Kidney (tissue), 14 donors: ENCODE results near the gene PPM1G. TPM values are rescaled to one million over a fixed set of nuclear protein-coding genes. Genes with fewer than 3 reads are reported as not detected.

Source experiments
- DNase-seq, 5 donors: peaks; one replicate each; pipeline ENCODE4 v3.0.0-alpha.2; 2013 to 2020
- FAIRE-seq: peaks from 2 replicates; lab custom pipeline; 2012; peaks lifted over from hg19 to GRCh38; lab: Jason Lieb, UNC
- H3K27ac ChIP-seq, 2 donors: one replicate each; pipeline ENCODE4 v1.7.0; 2013; ENCODE audit warnings: low read depth in 2 of 2, low read length in 2 of 2, inconsistent platforms in 1 of 2
- H3K27me3 ChIP-seq: one replicate; pipeline ENCODE4 v1.7.1; 2013; ENCODE audit warnings: low read length, inconsistent platforms; ENCODE audit not compliant: control insufficient read depth, insufficient read depth
- H3K36me3 ChIP-seq, 3 donors: one replicate each; pipeline versions ENCODE4 v1.7.0 to v1.7.1; 2013; ENCODE audit warnings: low read length in 3 of 3, control low read depth in 1 of 3, inconsistent platforms in 1 of 3; ENCODE audit not compliant: insufficient read depth in 3 of 3, control insufficient read depth in 2 of 3
- H3K4me1 ChIP-seq, 3 donors: one replicate each; pipeline versions ENCODE4 v1.7.0 to v1.7.1; 2013; ENCODE audit warnings: low read length in 3 of 3, inconsistent platforms in 1 of 3, low read depth in 1 of 3; ENCODE audit not compliant: control insufficient read depth in 2 of 3, insufficient read depth in 2 of 3
- H3K4me3 ChIP-seq, 3 donors: one replicate each; pipeline versions ENCODE4 v1.7.0 to v1.8.1; 2013; ENCODE audit warnings: low read length in 3 of 3, control low read depth in 1 of 3, inconsistent platforms in 1 of 3
- H3K9ac ChIP-seq, 3 donors: one replicate each; pipeline versions ENCODE4 v1.7.0 to v1.7.1; 2013; ENCODE audit warnings: low read length in 3 of 3, control low read depth in 1 of 3, inconsistent platforms in 1 of 3
- H3K9me3 ChIP-seq, 3 donors: one replicate each; pipeline versions ENCODE4 v1.7.0 to v1.7.1; 2013; ENCODE audit warnings: low read length in 3 of 3, control low read depth in 1 of 3, inconsistent platforms in 1 of 3; ENCODE audit not compliant: control insufficient read depth in 2 of 3, insufficient read depth in 1 of 3
- CTCF ChIP-seq: IDR thresholded peaks from 3 replicates; pipeline ENCODE4 v1.5.1; 2012; ENCODE audit warnings: mild to moderate bottlenecking, moderate library complexity, borderline replicate concordance; ENCODE audit not compliant: insufficient read depth; ENCODE audit errors: extremely low read depth
- intact Hi-C: fragments of 100-400 bp; cut with DNase I; formaldehyde crosslinking; loops from one replicate; pipeline ENCODE4 v1.11.1; 2022
- polyA plus RNA-seq: library from polyadenylated mRNA; stranded (reverse); fragments of 350-450 nt; fragmentation: Illumina TruSeq; extraction: RNeasy Lipid Tissue Mini Kit (QIAGEN cat#74804); gene quantifications from one replicate; pipeline ENCODE4 v1.2.3, GENCODE V29; 2014; ENCODE audit warnings: low read depth, low replicate concordance; ENCODE audit not compliant: insufficient read depth
- total RNA-seq: library from RNA; stranded (reverse); fragmentation: NEBNext Ultra II Directional; extraction: Animal tissue kit (Norgen Biotek cat#: 25700); gene quantifications from one replicate; pipeline ENCODE4 v1.2.1, GENCODE V29; 2021
- donor health status: control.
- donor health status: control.
- donor health status: control.
- donor health status: control.
- donor health status: control.
- donor health status: DM: yes; HTN: yes; CAD: no.
- donor health status: Normal renal cell carcinoma (clear cell type).

PPM1G gene
- total and polyA plus RNA-seq, 2 donors from 2014 or later = 50.7 to 60.7 TPM

GRCh38 chr2:27376866-27377617, 32.3 kb downstream of the PPM1G start:
- DNase-seq (no peak), FAIRE-seq (no peak)
- Histone ChIP-seq H3K27me3 (no peaks in the 10 kb centered on the region), H3K27ac (no peak overlapping the region), H3K9me3 (no peaks in the 10 kb centered on the region), H3K4me1 (peaks cover 3 to 18% (median 14%) of the 10 kb centered on the region in 3 donors), H3K36me3 (peaks cover 8 to 46% (median 24%) of the 10 kb centered on the region in 3 donors), H3K4me3 (no peak overlapping the region), H3K9ac (no peak overlapping the region)
- TF ChIP-seq CTCF = no peak
- intact Hi-C loops = no loop called here

- no peak for TF ChIP-seq CTCF
- Histone ChIP-seq H3K9ac (no peak overlapping the region), H3K36me3 (peaks cover 8 to 41% (median 24%) of the 10 kb centered on the region in 3 donors), H3K4me1 (peaks cover 3 to 21% (median 19%) of the 10 kb centered on the region in 3 donors), H3K27me3 (no peaks in the 10 kb centered on the region), H3K27ac (no peak overlapping the region), H3K9me3 (no peaks in the 10 kb centered on the region), H3K4me3 (no peak overlapping the region)
- intact Hi-C loops = no loop called here
- DNase-seq = no peak
- no peak for FAIRE-seq
These were observed 33.1 kb downstream of the PPM1G start for GRCh38 chr2:27376151-27376865.

- H3K4me1 ChIP-seq = peaks cover 3 to 19% (median 18%) of the 10 kb centered on the region in 3 donors
- no peak overlapping the region for H3K4me3 ChIP-seq
- TF ChIP-seq CTCF = no peak
- H3K36me3 ChIP-seq = peaks cover 8 to 40% (median 24%) of the 10 kb centered on the region in 3 donors
- H3K9ac ChIP-seq = no peak overlapping the region
- FAIRE-seq = no peak
- no peaks in the 10 kb centered on the region for H3K9me3 ChIP-seq
- H3K27ac ChIP-seq = no peak overlapping the region
- intact Hi-C loops = no loop called here
- DNase-seq = no peak
- no peaks in the 10 kb centered on the region for H3K27me3 ChIP-seq
These were observed 33.8 kb downstream of the PPM1G start for GRCh38 chr2:27375513-27376099.
